IMR-90 (cell line): ENCODE measurements around the gene VDAC1. TPM values are rescaled to one million over a fixed set of nuclear protein-coding genes. Genes with fewer than 3 reads are reported as not detected.

Source experiments
- ATAC-seq: fragments of 200-7000 bp; cut with Tn5 transposase; 2 replicates; pipeline ENCODE4 v1.9.1; 2020; ENCODE audit warnings: low read depth, mild to moderate bottlenecking, moderate library complexity
- BruUV-seq: library from RNA; stranded (reverse); fragments of 400-500 nt; replicated peaks from 2 replicates; lab custom pipeline; 2021; lab: Mats Ljungman, UMichigan
- CTCF ChIA-PET: fragments of 300-600 bp; formaldehyde crosslinking; extraction: SDS; loops from one replicate; lab custom pipeline; 2021; ENCODE audit warnings: antibody characterized with exemption; lab: Yijun Ruan, JAX
- POLR2A ChIA-PET: fragments of 300-600 bp; sonication (Branson Sonifier 250); formaldehyde crosslinking; loops from one replicate; lab custom pipeline; 2022; ENCODE audit warnings: antibody characterized with exemption; ENCODE audit not compliant: unreplicated experiment; lab: Charles Lee
- DNase-seq: peaks from one replicate; pipeline ENCODE4 v3.0.0; 2013
- H2AFZ ChIP-seq: replicated peaks from 2 replicates; pipeline ENCODE3; 2013; ENCODE audit warnings: low read length, mild to moderate bottlenecking; ENCODE audit not compliant: poor library complexity
- H2AK5ac ChIP-seq: 2 replicates; pipeline ENCODE4 v1.6.1; 2013; ENCODE audit warnings: low read depth, low read length, inconsistent platforms
- H2AK9ac ChIP-seq: replicated peaks from 2 replicates; pipeline ENCODE3; 2013; ENCODE audit warnings: mild to moderate bottlenecking, low read depth, low read length, moderate library complexity; ENCODE audit not compliant: poor library complexity
- H2BK120ac ChIP-seq: 2 replicates; pipeline ENCODE4 v1.6.1; 2013; ENCODE audit warnings: low read depth, low read length, inconsistent platforms
- H2BK15ac ChIP-seq: 3 replicates; pipeline ENCODE4 v1.6.1; 2013; ENCODE audit warnings: low read depth, low read length, inconsistent platforms
- H2BK20ac ChIP-seq: 2 replicates; pipeline ENCODE4 v1.6.1; 2013; ENCODE audit warnings: low read depth, mild to moderate bottlenecking, inconsistent platforms, low read length, moderate library complexity
- H2BK5ac ChIP-seq: 2 replicates; pipeline ENCODE4 v1.6.1; 2013; ENCODE audit warnings: mild to moderate bottlenecking, low read depth, low read length, inconsistent platforms; ENCODE audit not compliant: poor library complexity, severe bottlenecking
- H3K14ac ChIP-seq: replicated peaks from 2 replicates; pipeline ENCODE4 v1.6.1; 2013; ENCODE audit warnings: low read depth, low read length, inconsistent platforms
- H3K18ac ChIP-seq: 2 replicates; pipeline ENCODE4 v1.6.1; 2013; ENCODE audit warnings: low read depth, low read length, control low read depth
- H3K23ac ChIP-seq: 2 replicates; pipeline ENCODE4 v1.6.1; 2013; ENCODE audit warnings: low read depth, low read length, inconsistent platforms
- H3K27ac ChIP-seq: 2 replicates; pipeline ENCODE4 v1.5.1; 2013; ENCODE audit warnings: mild to moderate bottlenecking, control low read depth, low read length; ENCODE audit not compliant: insufficient read depth
- H3K27me3 ChIP-seq: 2 replicates; pipeline ENCODE4 v1.6.1; 2013; ENCODE audit warnings: low read length; ENCODE audit not compliant: control insufficient read depth, insufficient read depth
- H3K36me3 ChIP-seq: 2 replicates; pipeline ENCODE4 v1.6.1; 2013; ENCODE audit warnings: low read length, mixed read lengths; ENCODE audit not compliant: control insufficient read depth, insufficient read depth
- H3K4ac ChIP-seq: 2 replicates; pipeline ENCODE4 v1.6.1; 2013; ENCODE audit warnings: low read depth, low read length, inconsistent platforms
- H3K4me1 ChIP-seq: 2 replicates; pipeline ENCODE4 v1.6.1; 2013; ENCODE audit warnings: low read length, mixed read lengths; ENCODE audit not compliant: control insufficient read depth, insufficient read depth
- H3K4me2 ChIP-seq: 2 replicates; pipeline ENCODE4 v1.6.1; 2013; ENCODE audit warnings: low read depth, mild to moderate bottlenecking, control low read depth, low read length, moderate library complexity
- H3K4me3 ChIP-seq: 2 replicates; pipeline ENCODE4 v1.5.1; 2013; ENCODE audit warnings: low read depth, mild to moderate bottlenecking, control low read depth, low read length, moderate library complexity; ENCODE audit not compliant: insufficient read depth
- H3K56ac ChIP-seq: 2 replicates; pipeline ENCODE4 v1.6.1; 2013; ENCODE audit warnings: low read length, inconsistent platforms; ENCODE audit not compliant: insufficient read depth; ENCODE audit errors: extremely low read depth
- H3K79me1 ChIP-seq, 2 experiments: 2 replicates each; pipeline ENCODE4 v1.6.1; 2013; ENCODE audit warnings: low read length in 2 of 2, inconsistent platforms in 1 of 2, low read depth in 1 of 2
- H3K9ac ChIP-seq: 2 replicates; pipeline ENCODE4 v1.6.1; 2013; ENCODE audit warnings: low read depth, low read length, control low read depth
- H3K9me1 ChIP-seq: 2 replicates; pipeline ENCODE4 v1.6.1; 2013; ENCODE audit warnings: low read length, inconsistent platforms; ENCODE audit not compliant: insufficient read depth
- H3K9me3 ChIP-seq: 2 replicates; pipeline ENCODE4 v1.6.1; 2013; ENCODE audit warnings: low read length; ENCODE audit not compliant: control insufficient read depth, insufficient read depth
- H4K20me1 ChIP-seq: 2 replicates; pipeline ENCODE4 v1.6.1; 2013; ENCODE audit warnings: low read length, inconsistent platforms; ENCODE audit not compliant: insufficient read depth
- H4K5ac ChIP-seq: 2 replicates; pipeline ENCODE4 v1.6.1; 2013; ENCODE audit warnings: mild to moderate bottlenecking, low read depth, low read length, control low read depth
- H4K8ac ChIP-seq, 2 experiments: 2 replicates each; pipeline ENCODE4 v1.6.1; 2013; ENCODE audit warnings: low read depth in 2 of 2, low read length in 2 of 2, control low read depth in 1 of 2, inconsistent platforms in 1 of 2
- H4K91ac ChIP-seq: 2 replicates; pipeline ENCODE4 v1.6.1; 2013; ENCODE audit warnings: low read depth, low read length, inconsistent platforms; ENCODE audit not compliant: insufficient read depth
- CTCF ChIP-seq: conservative IDR thresholded peaks from 2 replicates; pipeline ENCODE4 v1.5.1; 2012; ENCODE audit warnings: mild to moderate bottlenecking, low read depth, low read length, improper control_type of control experiment
- MXI1 ChIP-seq: IDR thresholded peaks from 2 replicates; pipeline ENCODE4 v1.6.1; 2012; ENCODE audit warnings: low read depth, mild to moderate bottlenecking, low read length, moderate library complexity, borderline replicate concordance
- NFE2L2 ChIP-seq: fragments of 150-350 bp; IDR thresholded peaks from 2 replicates; pipeline ENCODE4 v1.6.1; 2016; ENCODE audit warnings: low read depth, mild to moderate bottlenecking, low read length
- WGBS, 2 experiments: methylation state at CpG; one replicate each; pipeline versions ENCODE4 v1.1.5 to v1.1.7; 2013; ENCODE audit warnings: missing lambda C conversion rate in 2 of 2; ENCODE audit not compliant: insufficient read length in 1 of 2; ENCODE audit errors: extremely low coverage in 2 of 2; 5-methylcytosine and 5-hydroxymethylcytosine counted together
- dilution Hi-C: fragments of 300-500 bp; cut with HindIII; formaldehyde crosslinking; loops from one replicate; pipeline ENCODE4 v1.14.3; 2018; ENCODE audit warnings: low sequenced_read_pairs; ENCODE audit not compliant: unreplicated experiment
- in situ Hi-C: fragments of 300-500 bp; cut with MboI; formaldehyde crosslinking; loops from 3 replicates; pipeline ENCODE4 v1.14.3; 2019; ENCODE audit warnings: low sequenced_read_pairs, inconsistent platforms, mixed read lengths
- intact Hi-C: fragments of 100-400 bp; cut with micrococcal nuclease; formaldehyde crosslinking; loops from 2 replicates; pipeline ENCODE4 v1.10.0; 2022
- polyA plus RNA-seq, 3 experiments: library from polyadenylated mRNA; depleted of rRNA; stranded (reverse); fragments of >200 nt; gene quantifications; 2 replicates each; pipeline ENCODE4 v1.2.3, GENCODE V29; 2012; ENCODE audit warnings: low replicate concordance in 1 of 3
- total RNA-seq: library from RNA; depleted of rRNA; stranded (reverse); fragments of >200 nt; gene quantifications from 2 replicates; pipeline ENCODE4 v1.2.3, GENCODE V29; 2012

VDAC1 gene
- total and polyA plus RNA-seq, 2 of the 4 experiments (the other 2 are of a cell fraction), result 289 to 365 TPM

DNA sequence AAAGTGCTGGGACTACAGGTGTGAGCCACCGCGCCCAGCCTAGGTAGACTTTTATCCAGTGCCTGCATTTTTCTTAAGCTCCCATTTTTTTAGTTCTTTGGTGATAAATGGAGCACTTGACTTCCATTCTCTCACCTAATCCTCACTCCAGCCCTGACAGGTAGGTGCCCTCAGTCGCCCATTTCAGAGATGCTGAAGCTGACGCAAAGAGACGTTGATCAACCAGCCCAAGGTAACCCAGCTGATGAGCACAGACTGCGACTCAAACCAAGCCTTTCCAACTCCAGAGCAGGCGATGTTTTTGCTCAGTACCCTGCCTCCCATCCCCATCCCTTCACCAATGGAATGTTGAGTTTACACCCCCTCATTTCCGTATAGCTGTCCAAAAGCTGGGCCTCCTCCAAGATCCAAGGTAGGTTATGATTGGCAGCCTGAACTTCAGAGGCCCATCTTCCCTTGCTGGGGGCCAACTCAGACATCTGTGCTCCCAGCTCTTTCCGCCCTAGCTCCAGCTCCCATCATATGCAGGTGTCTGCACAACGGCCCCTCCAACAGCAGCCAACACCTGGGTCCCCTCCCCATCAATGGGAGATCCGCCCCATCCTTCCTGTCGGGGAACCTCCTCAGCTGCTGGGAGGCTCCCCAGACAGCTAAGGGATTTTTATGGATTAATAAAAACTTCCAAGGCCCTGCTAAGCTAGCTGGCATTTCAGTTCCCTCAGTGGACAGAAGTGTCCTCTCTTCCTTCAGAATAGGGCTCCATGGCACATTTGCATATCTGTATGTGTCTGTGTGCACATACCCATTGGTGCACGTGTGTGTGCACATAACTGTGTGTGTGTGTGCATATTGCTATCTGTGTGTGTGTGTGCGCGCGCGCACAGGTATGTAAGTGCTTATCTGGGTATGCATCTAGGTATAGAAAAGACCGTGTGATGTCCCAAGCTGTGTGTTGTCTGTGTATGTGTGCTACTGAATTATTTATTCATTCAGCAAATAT is 39.3 kb upstream of the VDAC1 start:
- ChIA-PET POLR2A (no interaction called here), CTCF (interaction anchor here (0.5 kb wide), 1 partner anchor 351 kb away, joined by 3 read pairs; no protein-coding TSS in a partner anchor)
- no peak overlapping the region for H2BK20ac ChIP-seq
- no peaks in the 10 kb centered on the region for H3K79me1 ChIP-seq
- no peak overlapping the region for H3K56ac ChIP-seq
- H3K4me3 ChIP-seq, result no peak overlapping the region
- no peaks in the 10 kb centered on the region for H3K9me3 ChIP-seq
- H3K27me3 ChIP-seq, result peaks cover 22% of the 10 kb centered on the region
- peaks cover 4% of the 10 kb centered on the region; the same call in 1 of the 2 replicates for H4K20me1 ChIP-seq
- H3K14ac ChIP-seq, result no peak overlapping the region
- H3K9me1 ChIP-seq, result no peaks in the 10 kb centered on the region
- DNase-seq (no peak), ATAC-seq (no peak)
- H3K4ac ChIP-seq, result no peak overlapping the region
- intact Hi-C loops, result no loop called here
- no peak overlapping the region for H2AK9ac ChIP-seq
- BruUV-seq, result no TSS peak
- H3K18ac ChIP-seq, result no peak overlapping the region
- no peak overlapping the region for H3K23ac ChIP-seq
- H3K4me2 ChIP-seq, result no peak overlapping the region
- H2BK5ac ChIP-seq, result no peak overlapping the region
- no peak overlapping the region for H2BK120ac ChIP-seq
- H4K8ac ChIP-seq, result no peak overlapping the region
- H4K5ac ChIP-seq, result no peak overlapping the region
- H2AK5ac ChIP-seq, result no peak overlapping the region
- in situ Hi-C loops, result loop anchor here (5.0 to 25.0 kb wide), 2 partner anchors 93 to 243 kb away; no protein-coding TSS in a partner anchor
- H4K91ac ChIP-seq, result no peak overlapping the region
- dilution Hi-C loops, result no loop called here
- H3K27ac ChIP-seq, result no peak overlapping the region
- H3K36me3 ChIP-seq, result no peaks in the 10 kb centered on the region
- no peak for TF ChIP-seq MXI1
- TF ChIP-seq NFE2L2, result no peak
- no peak for TF ChIP-seq CTCF
- H2AFZ ChIP-seq, result no peak overlapping the region
- no peak overlapping the region for H2BK15ac ChIP-seq
- H3K9ac ChIP-seq, result no peak overlapping the region
- 97% methylated on average over 4 of the region's 18 CpGs; no CpG with 5 or more reads in 1 of the 2 experiments for WGBS, 2 experiments
- no peaks in the 10 kb centered on the region for H3K4me1 ChIP-seq
